ENCODE measurements around the gene C11orf65. TPM values are rescaled to one million over a fixed set of nuclear protein-coding genes. Genes with fewer than 3 reads are reported as not detected.

Gene C11orf65
- total RNA-seq, 1 donor = 1.1 TPM

DNA sequence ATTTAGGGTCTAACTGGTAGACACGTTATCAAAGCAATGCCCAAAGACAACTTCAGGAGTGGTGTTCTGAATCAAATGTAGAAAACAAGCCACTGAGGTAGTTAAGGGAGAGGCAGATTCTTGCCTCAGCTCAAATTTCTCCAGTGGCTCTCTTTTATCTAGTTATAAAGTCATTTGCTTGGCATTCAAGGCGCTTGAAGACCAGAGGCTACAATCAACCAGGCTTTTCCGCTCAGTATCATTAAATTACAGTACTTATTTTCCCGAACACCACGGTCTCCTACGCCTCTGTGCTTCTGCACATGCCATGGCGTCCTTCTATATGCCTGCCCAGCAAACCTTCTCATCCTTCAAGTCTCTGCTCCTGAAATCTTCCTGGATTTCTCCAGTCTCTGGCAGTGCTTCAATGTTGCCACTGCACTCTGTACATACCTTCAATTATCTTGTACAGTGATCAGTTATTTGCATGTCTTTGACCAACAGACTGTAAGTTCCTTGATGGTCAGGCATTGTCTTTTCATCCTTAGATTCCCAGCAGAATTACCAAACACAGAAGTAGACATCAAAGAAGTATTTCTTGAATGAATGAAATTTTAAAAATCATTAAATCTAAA lies 29.4 kb upstream of the C11orf65 start:
- peaks cover 34% of the 10 kb centered on the region for H3K79me2 ChIP-seq (ENCODE audit: insufficient read depth, low read length)
- H3K9me3 ChIP-seq (ENCODE audit: low read depth, low read length) = no peaks in the 10 kb centered on the region
- peak; percentile 81 for DNase-seq (ENCODE audit: insufficient read length, low spot score, missing footprints)
- TF ChIP-seq, protein P1, sequence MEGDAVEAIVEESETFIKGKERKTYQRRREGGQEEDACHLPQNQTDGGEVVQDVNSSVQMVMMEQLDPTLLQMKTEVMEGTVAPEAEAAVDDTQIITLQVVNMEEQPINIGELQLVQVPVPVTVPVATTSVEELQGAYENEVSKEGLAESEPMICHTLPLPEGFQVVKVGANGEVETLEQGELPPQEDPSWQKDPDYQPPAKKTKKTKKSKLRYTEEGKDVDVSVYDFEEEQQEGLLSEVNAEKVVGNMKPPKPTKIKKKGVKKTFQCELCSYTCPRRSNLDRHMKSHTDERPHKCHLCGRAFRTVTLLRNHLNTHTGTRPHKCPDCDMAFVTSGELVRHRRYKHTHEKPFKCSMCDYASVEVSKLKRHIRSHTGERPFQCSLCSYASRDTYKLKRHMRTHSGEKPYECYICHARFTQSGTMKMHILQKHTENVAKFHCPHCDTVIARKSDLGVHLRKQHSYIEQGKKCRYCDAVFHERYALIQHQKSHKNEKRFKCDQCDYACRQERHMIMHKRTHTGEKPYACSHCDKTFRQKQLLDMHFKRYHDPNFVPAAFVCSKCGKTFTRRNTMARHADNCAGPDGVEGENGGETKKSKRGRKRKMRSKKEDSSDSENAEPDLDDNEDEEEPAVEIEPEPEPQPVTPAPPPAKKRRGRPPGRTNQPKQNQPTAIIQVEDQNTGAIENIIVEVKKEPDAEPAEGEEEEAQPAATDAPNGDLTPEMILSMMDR (IDR thresholded peaks at IDR 0.05; ENCODE audit: extremely low read depth, low read depth, low read length) = no peak
- H3K4me2 ChIP-seq (ENCODE audit: insufficient read depth, low read length) = peak overlapping the region; percentile 70
- H3K27me3 ChIP-seq (ENCODE audit: insufficient read depth, low read length) = no peaks in the 10 kb centered on the region
- peak overlapping the region; percentile 89 for H2AFZ ChIP-seq (ENCODE audit: low read length)
- H3K4me1 ChIP-seq (ENCODE audit: insufficient read depth, low read length) = peaks cover 2% of the 10 kb centered on the region
- H3K36me3 ChIP-seq (ENCODE audit: insufficient read depth, low read length) = no peaks in the 10 kb centered on the region
- no peaks in the 10 kb centered on the region for H4K20me1 ChIP-seq (ENCODE audit: insufficient read depth, low read length)
- peak overlapping the region; percentile 78 for H3K4me3 ChIP-seq (ENCODE audit: insufficient read depth, low read length)
- H3K27ac ChIP-seq (ENCODE audit: low read depth, low read length) = peak overlapping the region; percentile 91

DNA sequence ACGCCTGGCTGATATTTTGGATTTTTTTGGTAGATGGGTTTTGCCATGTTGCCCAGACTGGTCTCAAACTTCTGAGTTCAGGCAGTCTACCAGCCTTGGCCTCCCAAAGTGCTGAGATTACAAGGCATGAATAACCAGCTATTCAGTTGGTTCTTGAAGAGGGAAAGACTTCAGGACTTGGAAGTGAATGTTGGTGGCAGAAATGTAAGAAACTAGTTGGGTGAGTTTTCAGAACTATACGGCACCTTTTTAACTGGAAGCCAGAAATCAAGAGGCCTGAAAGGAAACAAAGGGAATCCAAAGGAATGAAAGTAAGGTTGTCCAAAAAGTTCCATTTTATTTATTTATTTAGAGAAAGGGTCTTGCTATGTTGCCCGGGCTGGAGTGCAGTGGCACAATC lies 28.0 kb upstream of the C11orf65 start:
- H3K27me3 ChIP-seq (ENCODE audit: insufficient read depth, low read length) = no peaks in the 10 kb centered on the region
- peaks cover 2% of the 10 kb centered on the region for H3K4me1 ChIP-seq (ENCODE audit: insufficient read depth, low read length)
- no peaks in the 10 kb centered on the region for H4K20me1 ChIP-seq (ENCODE audit: insufficient read depth, low read length)
- no peak for DNase-seq (ENCODE audit: insufficient read length, low spot score, missing footprints)
- no peaks in the 10 kb centered on the region for H3K36me3 ChIP-seq (ENCODE audit: insufficient read depth, low read length)
- TF ChIP-seq, protein P1 (IDR thresholded peaks at IDR 0.05; ENCODE audit: extremely low read depth, low read depth, low read length) = no peak
- peaks cover 35% of the 10 kb centered on the region for H3K79me2 ChIP-seq (ENCODE audit: insufficient read depth, low read length)
- no peak overlapping the region for H3K27ac ChIP-seq (ENCODE audit: low read depth, low read length)
- H3K9me3 ChIP-seq (ENCODE audit: low read depth, low read length) = no peaks in the 10 kb centered on the region
- H3K4me2 ChIP-seq (ENCODE audit: insufficient read depth, low read length) = no peak overlapping the region
- no peak overlapping the region for H3K4me3 ChIP-seq (ENCODE audit: insufficient read depth, low read length)
- no peak overlapping the region for H2AFZ ChIP-seq (ENCODE audit: low read length)

DNA sequence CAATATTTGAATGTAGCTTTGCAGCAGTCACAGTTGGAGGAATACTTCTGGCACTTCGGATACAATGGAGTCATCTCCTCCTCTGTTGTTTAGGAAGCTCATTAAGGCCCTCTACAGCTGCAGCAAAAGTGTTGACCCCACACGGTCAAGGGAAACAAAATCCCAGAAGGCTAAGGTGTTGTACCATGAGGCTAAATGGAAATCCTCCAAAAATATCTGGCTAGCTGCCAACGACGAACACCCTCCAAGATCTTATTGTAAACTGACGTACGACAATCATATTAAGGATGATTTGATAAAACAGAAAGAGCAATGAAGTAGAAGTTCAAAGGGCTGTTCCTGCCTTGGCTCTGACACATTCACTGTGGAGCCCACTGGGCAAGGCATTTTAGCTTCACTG lies 26.9 kb upstream of the C11orf65 start:
- Histone ChIP-seq H3K4me1 (ENCODE audit: insufficient read depth, low read length) (peaks cover 2% of the 10 kb centered on the region), H3K36me3 (ENCODE audit: insufficient read depth, low read length) (no peaks in the 10 kb centered on the region), H3K79me2 (ENCODE audit: insufficient read depth, low read length) (peaks cover 35% of the 10 kb centered on the region), H2AFZ (ENCODE audit: low read length) (no peak overlapping the region), H3K4me3 (ENCODE audit: insufficient read depth, low read length) (no peak overlapping the region), H3K4me2 (ENCODE audit: insufficient read depth, low read length) (no peak overlapping the region), H3K27me3 (ENCODE audit: insufficient read depth, low read length) (no peaks in the 10 kb centered on the region), H3K9me3 (ENCODE audit: low read depth, low read length) (no peaks in the 10 kb centered on the region), H3K27ac (ENCODE audit: low read depth, low read length) (no peak overlapping the region), H4K20me1 (ENCODE audit: insufficient read depth, low read length) (no peaks in the 10 kb centered on the region)
- TF ChIP-seq, protein P1 (IDR thresholded peaks at IDR 0.05; ENCODE audit: extremely low read depth, low read depth, low read length) = no peak
- DNase-seq (ENCODE audit: insufficient read length, low spot score, missing footprints) = no peak

DNA sequence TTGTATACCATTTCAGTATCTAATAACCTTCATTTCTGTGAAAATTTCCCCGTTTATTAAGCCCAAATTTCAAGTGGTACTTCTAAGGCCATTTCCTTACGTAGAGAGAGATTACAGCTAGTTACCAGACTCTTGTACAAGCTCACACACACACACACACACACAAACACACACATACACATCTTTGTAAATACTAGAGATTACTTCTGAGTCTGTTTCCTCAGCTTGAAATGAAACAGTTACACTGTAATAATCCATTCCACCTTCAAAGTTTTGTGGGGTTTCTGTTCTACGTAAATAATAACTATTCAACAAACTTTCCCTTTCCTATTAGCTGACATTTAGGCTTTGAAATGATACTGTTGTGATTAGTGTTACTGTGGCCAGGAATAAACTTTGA lies 24.6 kb upstream of the C11orf65 start:
- Histone ChIP-seq H3K4me2 (ENCODE audit: insufficient read depth, low read length) (no peak overlapping the region), H3K4me1 (ENCODE audit: insufficient read depth, low read length) (peaks cover 2% of the 10 kb centered on the region), H3K27me3 (ENCODE audit: insufficient read depth, low read length) (no peaks in the 10 kb centered on the region), H3K27ac (ENCODE audit: low read depth, low read length) (no peak overlapping the region), H4K20me1 (ENCODE audit: insufficient read depth, low read length) (no peaks in the 10 kb centered on the region), H3K4me3 (ENCODE audit: insufficient read depth, low read length) (no peak overlapping the region), H3K9me3 (ENCODE audit: low read depth, low read length) (no peaks in the 10 kb centered on the region), H2AFZ (ENCODE audit: low read length) (peak overlapping the region; percentile 36), H3K79me2 (ENCODE audit: insufficient read depth, low read length) (peaks cover 35% of the 10 kb centered on the region), H3K36me3 (ENCODE audit: insufficient read depth, low read length) (peaks cover 3% of the 10 kb centered on the region)
- no peak for DNase-seq (ENCODE audit: insufficient read length, low spot score, missing footprints)
- TF ChIP-seq, protein P1 (IDR thresholded peaks at IDR 0.05; ENCODE audit: extremely low read depth, low read depth, low read length) = no peak

Measured in osteoblast (primary cell).